Eye (tissue), 1 donor: ENCODE data around the gene CASQ2.

ENCODE experiments used
- DNase-seq: peaks from one replicate; pipeline ENCODE4 v3.0.0-alpha.2; 2015

The CASQ2 gene

GRCh38 chr1:115685029-115685705, 83.3 kb downstream of the CASQ2 start:
- no peak for DNase-seq

GRCh38 chr1:115682792-115683191, 85.7 kb downstream of the CASQ2 start:
- DNase-seq = no peak

GRCh38 chr1:115680730-115681111, 87.8 kb downstream of the CASQ2 start:
- no peak for DNase-seq

GRCh38 chr1:115679141-115679611, 89.3 kb downstream of the CASQ2 start:
- DNase-seq = no peak

GRCh38 chr1:115678141-115678540, 90.4 kb downstream of the CASQ2 start:
- DNase-seq = no peak

- DNase-seq = no peak
Measured at GRCh38 chr1:115677565-115677964, 90.9 kb downstream of the CASQ2 start.

- peak; percentile 90 for DNase-seq
Measured at GRCh38 chr1:115677182-115677555, 91.3 kb downstream of the CASQ2 start.

- DNase-seq = no peak
Measured at GRCh38 chr1:115676498-115677181, 91.9 kb downstream of the CASQ2 start.

GRCh38 chr1:115672224-115673009, 96.1 kb downstream of the CASQ2 start:
- no peak for DNase-seq

- DNase-seq = no peak
Measured at GRCh38 chr1:115671176-115671934, 97.2 kb downstream of the CASQ2 start.

- no peak for DNase-seq
Measured at GRCh38 chr1:115670476-115671175, 97.9 kb downstream of the CASQ2 start.

- no peak for DNase-seq
Measured at GRCh38 chr1:115669886-115670285, 98.6 kb downstream of the CASQ2 start.

- DNase-seq = no peak
Measured at GRCh38 chr1:115669002-115669673, 99.4 kb downstream of the CASQ2 start.

- DNase-seq = no peak
Measured at GRCh38 chr1:115668579-115668978, 99.9 kb downstream of the CASQ2 start.

- no peak for DNase-seq
Measured at GRCh38 chr1:115666702-115667101, 101.8 kb downstream of the CASQ2 start.

- DNase-seq = no peak
Measured at GRCh38 chr1:115666206-115666605, 102.3 kb downstream of the CASQ2 start.

GRCh38 chr1:115665319-115666096, 103.0 kb downstream of the CASQ2 start:
- DNase-seq = no peak

GRCh38 chr1:115661157-115661556, 107.4 kb downstream of the CASQ2 start:
- no peak for DNase-seq

GRCh38 chr1:115660151-115660550, 108.4 kb downstream of the CASQ2 start:
- DNase-seq = no peak

GRCh38 chr1:115658646-115659045, 109.9 kb downstream of the CASQ2 start:
- DNase-seq = no peak
